ENCODE results near the gene FANCM.

FANCM gene

DNA sequence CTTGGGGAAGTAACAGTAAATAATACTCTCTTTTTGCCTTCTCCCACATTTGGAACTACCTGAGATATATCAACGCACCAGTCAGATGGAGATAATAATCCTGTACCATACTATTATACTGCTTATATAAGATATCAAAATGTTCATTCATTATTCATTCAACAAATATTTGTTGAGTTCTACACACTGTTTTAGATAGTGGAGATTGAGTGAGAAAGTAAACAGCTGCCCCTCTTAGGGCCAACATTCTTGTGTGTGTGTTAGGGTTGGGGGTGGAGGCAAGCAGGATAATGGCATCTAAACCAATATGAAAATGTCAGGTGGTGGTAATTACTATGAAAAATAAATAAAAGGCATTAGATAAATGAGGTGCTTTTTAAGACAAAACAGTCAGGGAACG is 103.3 kb downstream of the FANCM start:
- DNase-seq, result no peak

GRCh38 chr14:45242706-45243105 is 107.0 kb downstream of the FANCM start:
- no peak for DNase-seq

- DNase-seq, result no peak
Measured at GRCh38 chr14:45246151-45246550, 110.4 kb downstream of the FANCM start.

DNA sequence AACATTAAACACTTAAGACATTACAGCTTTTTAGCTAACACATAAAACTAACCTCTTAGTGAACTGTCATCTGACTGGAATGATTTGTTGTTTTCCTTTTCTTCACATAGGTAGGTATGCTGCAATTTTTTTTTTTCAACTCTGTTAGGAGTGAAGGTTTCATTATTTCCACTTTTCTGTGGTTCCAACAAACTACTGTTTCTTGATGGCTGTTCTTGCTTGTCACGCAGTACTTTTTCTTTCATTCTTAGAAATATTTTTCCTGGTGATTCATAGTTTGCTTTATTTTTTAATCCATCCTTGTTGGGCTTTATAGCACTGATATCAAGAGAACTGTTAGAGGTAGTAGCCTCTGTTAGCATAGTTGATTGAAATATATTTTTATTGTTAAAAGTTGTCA is 111.0 kb downstream of the FANCM start:
- no peak for DNase-seq

GRCh38 chr14:45247427-45247826 is 111.7 kb downstream of the FANCM start:
- DNase-seq, result no peak

GRCh38 chr14:45249856-45250575 is 114.3 kb downstream of the FANCM start:
- no peak for DNase-seq
